ENCODE measurements around the gene TMEM163. TPM values are rescaled to one million over a fixed set of nuclear protein-coding genes. Genes with fewer than 3 reads are reported as not detected.

Gene TMEM163
- polyA plus RNA-seq, 1 experiment, result not detected

DNA sequence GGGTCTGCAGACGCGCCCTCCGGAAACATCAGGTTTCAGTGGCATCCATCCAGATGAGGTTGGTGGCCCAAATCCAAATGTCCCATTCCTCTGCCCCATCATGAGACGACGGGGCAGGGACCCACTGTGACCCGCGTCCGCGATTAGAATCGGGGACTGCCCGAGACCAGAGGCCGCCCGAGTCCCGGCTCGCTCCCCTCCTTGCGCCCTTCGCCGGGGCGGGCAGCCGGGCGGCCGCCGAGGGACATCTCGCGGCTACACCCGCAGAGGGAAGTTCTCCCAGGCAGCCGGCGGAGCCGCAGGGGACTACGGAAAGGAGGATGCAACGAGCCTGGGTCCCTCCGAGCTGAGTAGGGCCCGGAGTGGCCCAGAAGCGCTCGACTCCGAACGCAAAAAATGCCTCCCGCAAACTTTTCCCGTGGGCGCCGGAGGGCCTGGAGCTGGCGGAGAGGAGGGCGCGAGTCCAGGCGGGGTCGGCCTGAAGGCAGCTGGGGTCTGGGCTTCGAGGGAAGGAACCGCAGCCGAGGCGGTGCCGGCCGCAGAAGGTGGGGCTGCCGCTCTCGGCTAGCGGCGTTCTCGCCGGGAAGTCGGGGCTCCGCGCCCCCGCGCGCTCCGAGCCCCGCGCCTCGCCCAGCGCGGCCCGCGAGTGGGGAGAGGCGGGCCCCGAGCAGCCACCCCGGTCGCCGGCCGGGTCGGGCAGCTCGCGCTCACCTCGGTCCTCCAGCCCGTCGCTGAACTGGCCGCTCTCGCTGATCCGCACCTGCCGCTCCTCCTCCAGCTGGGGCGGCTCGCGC lies 580 bp downstream of the TMEM163 start:
- POLR2A ChIA-PET, result no interaction called here
- TF ChIP-seq, protein P1, sequence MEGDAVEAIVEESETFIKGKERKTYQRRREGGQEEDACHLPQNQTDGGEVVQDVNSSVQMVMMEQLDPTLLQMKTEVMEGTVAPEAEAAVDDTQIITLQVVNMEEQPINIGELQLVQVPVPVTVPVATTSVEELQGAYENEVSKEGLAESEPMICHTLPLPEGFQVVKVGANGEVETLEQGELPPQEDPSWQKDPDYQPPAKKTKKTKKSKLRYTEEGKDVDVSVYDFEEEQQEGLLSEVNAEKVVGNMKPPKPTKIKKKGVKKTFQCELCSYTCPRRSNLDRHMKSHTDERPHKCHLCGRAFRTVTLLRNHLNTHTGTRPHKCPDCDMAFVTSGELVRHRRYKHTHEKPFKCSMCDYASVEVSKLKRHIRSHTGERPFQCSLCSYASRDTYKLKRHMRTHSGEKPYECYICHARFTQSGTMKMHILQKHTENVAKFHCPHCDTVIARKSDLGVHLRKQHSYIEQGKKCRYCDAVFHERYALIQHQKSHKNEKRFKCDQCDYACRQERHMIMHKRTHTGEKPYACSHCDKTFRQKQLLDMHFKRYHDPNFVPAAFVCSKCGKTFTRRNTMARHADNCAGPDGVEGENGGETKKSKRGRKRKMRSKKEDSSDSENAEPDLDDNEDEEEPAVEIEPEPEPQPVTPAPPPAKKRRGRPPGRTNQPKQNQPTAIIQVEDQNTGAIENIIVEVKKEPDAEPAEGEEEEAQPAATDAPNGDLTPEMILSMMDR (IDR thresholded peaks at IDR 0.05; ENCODE audit: low read depth, low read length), result no peak
- Histone ChIP-seq H3K9me3 (ENCODE audit: control insufficient read depth, insufficient read depth, low read length) (no peaks in the 10 kb centered on the region), H3K27ac (ENCODE audit: low read depth, low read length) (no peak overlapping the region), H3K27me3 (ENCODE audit: control insufficient read depth, insufficient read depth, low read length) (peaks cover 57% of the 10 kb centered on the region), H3K4me3 (ENCODE audit: low read depth, low read length) (no peak overlapping the region)
- CTCF ChIA-PET, result no interaction called here
- no peak for DNase-seq (ENCODE audit: low read depth, low spot score)

DNA sequence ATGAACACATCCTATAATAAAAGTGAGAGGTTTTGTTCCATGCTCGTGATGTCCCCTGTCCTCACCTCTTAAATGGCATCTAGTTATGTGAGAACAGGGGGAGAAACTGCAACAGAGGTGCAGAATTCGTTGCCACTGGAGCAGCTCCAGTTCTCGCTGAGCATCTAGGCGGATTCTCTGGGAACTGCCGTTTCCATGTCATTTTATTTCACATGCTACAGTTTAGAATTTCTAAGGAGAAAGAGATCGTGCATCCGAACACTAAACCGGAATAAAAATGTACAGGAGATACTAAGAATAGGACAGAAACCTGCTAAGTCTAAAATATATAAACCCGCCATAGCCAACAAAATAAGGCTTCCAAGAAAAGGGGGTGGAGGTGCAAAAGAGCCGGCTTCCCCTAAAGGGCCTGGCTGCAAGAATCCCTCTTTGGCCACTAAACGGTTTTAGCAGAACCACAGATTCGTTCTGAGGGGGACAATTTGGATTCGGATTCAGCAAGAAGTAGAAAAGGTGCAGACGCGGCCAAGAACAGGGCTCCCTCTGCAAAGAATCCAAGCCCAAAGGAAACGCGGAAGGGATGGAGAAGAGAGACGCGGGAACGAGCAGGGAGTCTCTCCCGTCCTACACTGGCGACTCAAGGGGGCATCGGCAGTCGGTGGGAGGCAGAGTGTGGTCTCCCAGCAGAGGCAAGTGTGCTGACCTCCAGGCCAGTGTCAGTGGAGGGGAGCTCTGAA lies 1.3 kb downstream of the TMEM163 start:
- H3K27ac ChIP-seq (ENCODE audit: low read depth, low read length), result no peak overlapping the region
- H3K4me3 ChIP-seq (ENCODE audit: low read depth, low read length), result no peak overlapping the region
- H3K27me3 ChIP-seq (ENCODE audit: control insufficient read depth, insufficient read depth, low read length), result peaks cover 59% of the 10 kb centered on the region
- TF ChIP-seq, protein P1 (IDR thresholded peaks at IDR 0.05; ENCODE audit: low read depth, low read length), result no peak
- no peaks in the 10 kb centered on the region for H3K9me3 ChIP-seq (ENCODE audit: control insufficient read depth, insufficient read depth, low read length)
- ChIA-PET POLR2A (no interaction called here), CTCF (no interaction called here)
- DNase-seq (ENCODE audit: low read depth, low spot score), result no peak

DNA sequence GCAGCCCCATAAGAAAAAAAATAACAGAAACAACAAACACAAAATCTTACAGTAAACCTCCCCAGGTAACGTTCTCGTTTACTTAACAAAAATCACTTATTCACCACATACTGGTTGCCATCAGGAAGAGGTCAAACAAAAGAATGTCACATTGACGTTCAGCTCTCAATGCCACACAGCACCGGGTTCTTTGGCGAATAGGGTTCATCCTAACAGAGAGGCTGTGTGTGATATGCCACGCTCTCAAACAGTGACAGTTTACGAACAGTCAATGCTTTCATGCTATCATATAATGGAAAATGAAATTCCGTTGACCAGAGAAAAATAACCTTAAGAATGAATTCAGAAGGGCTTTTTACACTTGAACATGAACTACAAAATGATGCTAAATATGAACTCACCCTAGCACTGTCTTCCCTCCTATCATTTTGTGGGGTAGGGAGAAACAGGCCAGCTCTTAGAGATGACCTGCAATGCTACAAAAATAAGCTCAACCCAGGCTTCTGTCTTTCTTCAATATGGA lies 2.0 kb downstream of the TMEM163 start:
- TF ChIP-seq, protein P1 (IDR thresholded peaks at IDR 0.05; ENCODE audit: low read depth, low read length), result no peak
- H3K27ac ChIP-seq (ENCODE audit: low read depth, low read length), result no peak overlapping the region
- DNase-seq (ENCODE audit: low read depth, low spot score), result no peak
- CTCF ChIA-PET, result no interaction called here
- POLR2A ChIA-PET, result no interaction called here
- no peak overlapping the region for H3K4me3 ChIP-seq (ENCODE audit: low read depth, low read length)
- H3K27me3 ChIP-seq (ENCODE audit: control insufficient read depth, insufficient read depth, low read length), result peaks cover 56% of the 10 kb centered on the region
- no peaks in the 10 kb centered on the region for H3K9me3 ChIP-seq (ENCODE audit: control insufficient read depth, insufficient read depth, low read length)

DNA sequence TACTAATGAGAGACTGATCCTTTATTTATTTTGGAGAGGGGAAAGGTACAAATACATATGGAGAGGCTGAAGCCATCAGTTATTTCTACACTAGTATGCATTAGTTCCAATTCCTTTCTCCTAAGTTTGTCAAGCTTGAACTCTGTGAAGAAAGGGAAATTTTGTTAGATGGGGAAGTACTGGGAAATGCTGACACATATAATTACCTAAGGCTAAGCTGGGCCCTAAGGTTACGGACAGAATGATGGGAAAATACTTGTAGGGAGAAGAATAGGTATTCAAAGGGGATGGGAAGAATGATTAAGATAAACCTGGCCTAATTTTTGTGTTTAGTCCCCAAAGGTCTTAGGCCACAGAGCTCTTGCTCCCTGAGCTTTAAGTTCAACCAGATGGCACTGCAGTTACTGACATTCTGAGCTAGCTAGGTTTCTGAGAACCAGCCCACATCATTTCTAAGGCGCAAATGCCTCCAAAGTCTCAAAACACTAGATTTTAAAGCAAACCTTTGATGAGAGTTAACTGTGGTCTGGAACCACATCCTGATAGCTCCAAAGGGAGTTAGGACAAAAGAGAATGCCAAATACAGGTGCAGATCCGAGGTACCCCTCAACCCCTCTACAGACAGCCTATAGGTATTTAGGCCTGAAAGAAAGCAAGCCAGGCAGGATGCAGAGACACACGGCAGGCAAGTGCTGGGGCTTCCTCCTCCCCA lies 2.7 kb downstream of the TMEM163 start:
- Histone ChIP-seq H3K27me3 (ENCODE audit: control insufficient read depth, insufficient read depth, low read length) (peaks cover 56% of the 10 kb centered on the region), H3K4me3 (ENCODE audit: low read depth, low read length) (no peak overlapping the region), H3K9me3 (ENCODE audit: control insufficient read depth, insufficient read depth, low read length) (no peaks in the 10 kb centered on the region), H3K27ac (ENCODE audit: low read depth, low read length) (no peak overlapping the region)
- CTCF ChIA-PET, result no interaction called here
- POLR2A ChIA-PET, result no interaction called here
- TF ChIP-seq, protein P1 (IDR thresholded peaks at IDR 0.05; ENCODE audit: low read depth, low read length), result no peak
- no peak for DNase-seq (ENCODE audit: low read depth, low spot score)
